GM21515 (cell line): ENCODE data around the gene PKLR.
"Not testable (repeated sequence)": the region's sequence is repeated elsewhere in the genome, so short reads cannot be mapped to it uniquely, and the experiment has no call there.

ENCODE experiments used
- ATAC-seq: cut with Tn5 transposase; IDR thresholded peaks from one replicate; pipeline ENCODE4 v1.9.1; 2021; ENCODE audit not compliant: unreplicated experiment

Gene PKLR

GRCh38 chr1:155318082-155318481, 16.8 kb upstream of the PKLR start:
- no peak for ATAC-seq

- no peak for ATAC-seq
Measured at GRCh38 chr1:155316922-155317321, 15.7 kb upstream of the PKLR start.

GRCh38 chr1:155313261-155313660, 12.0 kb upstream of the PKLR start:
- no peak for ATAC-seq

- no peak for ATAC-seq
Measured at GRCh38 chr1:155309423-155310021, 8.3 kb upstream of the PKLR start.

- peak; percentile 96 for ATAC-seq
Measured at GRCh38 chr1:155308493-155309422, 7.5 kb upstream of the PKLR start, which contains the start of gene FDPS. FDPS (plus strand) TSS chr1:155308866; CDS start chr1:155309790, 924 bp downstream.

GRCh38 chr1:155307247-155307740, 6.1 kb upstream of the PKLR start:
- ATAC-seq = no peak

- no peak for ATAC-seq
Measured at GRCh38 chr1:155305881-155306391, 4.7 kb upstream of the PKLR start.

- no peak for ATAC-seq
Measured at GRCh38 chr1:155304558-155305063, 3.4 kb upstream of the PKLR start.

GRCh38 chr1:155300553-155301329, 497 bp downstream of the PKLR start:
- no peak for ATAC-seq

- ATAC-seq = no peak
Measured at GRCh38 chr1:155300024-155300423, 1.2 kb downstream of the PKLR start.

GRCh38 chr1:155297384-155297783, 3.9 kb downstream of the PKLR start:
- no peak for ATAC-seq

- no peak for ATAC-seq
Measured at GRCh38 chr1:155296661-155297060, 4.6 kb downstream of the PKLR start.

- no peak for ATAC-seq
Measured at GRCh38 chr1:155295942-155296267, 5.3 kb downstream of the PKLR start.

- ATAC-seq = no peak
Measured at GRCh38 chr1:155295183-155295941, 5.9 kb downstream of the PKLR start.

- no peak for ATAC-seq
Measured at GRCh38 chr1:155294520-155295182, 6.6 kb downstream of the PKLR start.

GRCh38 chr1:155293086-155293749, 8.0 kb downstream of the PKLR start:
- ATAC-seq = no peak

GRCh38 chr1:155291006-155291405, 10.2 kb downstream of the PKLR start:
- not testable (repeated sequence) for ATAC-seq

GRCh38 chr1:155287987-155288543, 13.2 kb downstream of the PKLR start:
- no peak for ATAC-seq

- no peak for ATAC-seq
Measured at GRCh38 chr1:155286544-155286943, 14.7 kb downstream of the PKLR start.
